HG02840 (cell line): ENCODE measurements around the gene ZIC5.
"Not testable (repeated sequence)": the region's sequence is repeated elsewhere in the genome, so short reads cannot be mapped to it uniquely, and the experiment has no call there.

ENCODE experiments used
- ATAC-seq: cut with Tn5 transposase; IDR thresholded peaks from one replicate; pipeline ENCODE4 v1.9.1; 2021; ENCODE audit warnings: mild to moderate bottlenecking, moderate library complexity, moderate number of reproducible peaks; ENCODE audit not compliant: unreplicated experiment, low FRiP score

ZIC5 gene

GRCh38 chr13:99965329-99966000 lies 6.1 kb downstream of the ZIC5 start:
- no peak for ATAC-seq

- no peak for ATAC-seq
These were observed 7.7 kb downstream of the ZIC5 start for GRCh38 chr13:99963816-99964339.

- no peak for ATAC-seq
These were observed 9.3 kb downstream of the ZIC5 start for GRCh38 chr13:99962242-99962641.

GRCh38 chr13:99961636-99962035 lies 9.9 kb downstream of the ZIC5 start:
- no peak for ATAC-seq

- no peak for ATAC-seq
These were observed 10.8 kb downstream of the ZIC5 start for GRCh38 chr13:99960663-99961311.

GRCh38 chr13:99959540-99960230 lies 11.9 kb downstream of the ZIC5 start:
- no peak for ATAC-seq

- no peak for ATAC-seq
These were observed 12.4 kb downstream of the ZIC5 start for GRCh38 chr13:99959127-99959539.

- no peak for ATAC-seq
These were observed 13.0 kb downstream of the ZIC5 start for GRCh38 chr13:99958406-99959126.

GRCh38 chr13:99956473-99957349 lies 14.9 kb downstream of the ZIC5 start:
- no peak for ATAC-seq

GRCh38 chr13:99955747-99956472 lies 15.7 kb downstream of the ZIC5 start:
- no peak for ATAC-seq

- ATAC-seq = no peak
These were observed 16.3 kb downstream of the ZIC5 start for GRCh38 chr13:99955107-99955746.

- no peak for ATAC-seq
These were observed 18.3 kb downstream of the ZIC5 start for GRCh38 chr13:99953138-99953755.

GRCh38 chr13:99951666-99952065 lies 19.9 kb downstream of the ZIC5 start:
- not testable (repeated sequence) for ATAC-seq

- ATAC-seq = no peak
These were observed 21.7 kb downstream of the ZIC5 start for GRCh38 chr13:99949679-99950413.

GRCh38 chr13:99948907-99949678 lies 22.5 kb downstream of the ZIC5 start:
- no peak for ATAC-seq

- no peak for ATAC-seq
These were observed 23.2 kb downstream of the ZIC5 start for GRCh38 chr13:99948411-99948810.

GRCh38 chr13:99947666-99948065 lies 23.9 kb downstream of the ZIC5 start:
- no peak for ATAC-seq
